ENCODE data around the gene ARHGAP22.

GRCh38 chr10:48419714-48420113, 185.2 kb downstream of the ARHGAP22 start:
- TF ChIP-seq POLR2A (IDR thresholded peaks at IDR 0.05) (no peak), CTCF (IDR thresholded peaks at IDR 0.05) (no peak)
